IMR-90 (cell line): ENCODE data around the gene MUC5AC. TPM values are rescaled to one million over a fixed set of nuclear protein-coding genes. Genes with fewer than 3 reads are reported as not detected.

Source experiments
- ATAC-seq: fragments of 200-7000 bp; cut with Tn5 transposase; 2 replicates; pipeline ENCODE4 v1.9.1; 2020; ENCODE audit warnings: low read depth, mild to moderate bottlenecking, moderate library complexity
- BruUV-seq: library from RNA; stranded (reverse); fragments of 400-500 nt; replicated peaks from 2 replicates; lab custom pipeline; 2021; lab: Mats Ljungman, UMichigan
- CTCF ChIA-PET: fragments of 300-600 bp; formaldehyde crosslinking; extraction: SDS; loops from one replicate; lab custom pipeline; 2021; ENCODE audit warnings: antibody characterized with exemption; lab: Yijun Ruan, JAX
- POLR2A ChIA-PET: fragments of 300-600 bp; sonication (Branson Sonifier 250); formaldehyde crosslinking; loops from one replicate; lab custom pipeline; 2022; ENCODE audit warnings: antibody characterized with exemption; ENCODE audit not compliant: unreplicated experiment; lab: Charles Lee
- DNase-seq: peaks from one replicate; pipeline ENCODE4 v3.0.0; 2013
- H2AFZ ChIP-seq: replicated peaks from 2 replicates; pipeline ENCODE3; 2013; ENCODE audit warnings: low read length, mild to moderate bottlenecking; ENCODE audit not compliant: poor library complexity
- H2AK5ac ChIP-seq: 2 replicates; pipeline ENCODE4 v1.6.1; 2013; ENCODE audit warnings: low read depth, low read length, inconsistent platforms
- H2AK9ac ChIP-seq: replicated peaks from 2 replicates; pipeline ENCODE3; 2013; ENCODE audit warnings: mild to moderate bottlenecking, low read depth, low read length, moderate library complexity; ENCODE audit not compliant: poor library complexity
- H2BK120ac ChIP-seq: 2 replicates; pipeline ENCODE4 v1.6.1; 2013; ENCODE audit warnings: low read depth, low read length, inconsistent platforms
- H2BK15ac ChIP-seq: 3 replicates; pipeline ENCODE4 v1.6.1; 2013; ENCODE audit warnings: low read depth, low read length, inconsistent platforms
- H2BK20ac ChIP-seq: 2 replicates; pipeline ENCODE4 v1.6.1; 2013; ENCODE audit warnings: low read depth, mild to moderate bottlenecking, inconsistent platforms, low read length, moderate library complexity
- H2BK5ac ChIP-seq: 2 replicates; pipeline ENCODE4 v1.6.1; 2013; ENCODE audit warnings: mild to moderate bottlenecking, low read depth, low read length, inconsistent platforms; ENCODE audit not compliant: poor library complexity, severe bottlenecking
- H3K14ac ChIP-seq: replicated peaks from 2 replicates; pipeline ENCODE4 v1.6.1; 2013; ENCODE audit warnings: low read depth, low read length, inconsistent platforms
- H3K18ac ChIP-seq: 2 replicates; pipeline ENCODE4 v1.6.1; 2013; ENCODE audit warnings: low read depth, low read length, control low read depth
- H3K23ac ChIP-seq: 2 replicates; pipeline ENCODE4 v1.6.1; 2013; ENCODE audit warnings: low read depth, low read length, inconsistent platforms
- H3K27ac ChIP-seq: 2 replicates; pipeline ENCODE4 v1.5.1; 2013; ENCODE audit warnings: mild to moderate bottlenecking, control low read depth, low read length; ENCODE audit not compliant: insufficient read depth
- H3K27me3 ChIP-seq: 2 replicates; pipeline ENCODE4 v1.6.1; 2013; ENCODE audit warnings: low read length; ENCODE audit not compliant: control insufficient read depth, insufficient read depth
- H3K36me3 ChIP-seq: 2 replicates; pipeline ENCODE4 v1.6.1; 2013; ENCODE audit warnings: low read length, mixed read lengths; ENCODE audit not compliant: control insufficient read depth, insufficient read depth
- H3K4ac ChIP-seq: 2 replicates; pipeline ENCODE4 v1.6.1; 2013; ENCODE audit warnings: low read depth, low read length, inconsistent platforms
- H3K4me1 ChIP-seq: 2 replicates; pipeline ENCODE4 v1.6.1; 2013; ENCODE audit warnings: low read length, mixed read lengths; ENCODE audit not compliant: control insufficient read depth, insufficient read depth
- H3K4me2 ChIP-seq: 2 replicates; pipeline ENCODE4 v1.6.1; 2013; ENCODE audit warnings: low read depth, mild to moderate bottlenecking, control low read depth, low read length, moderate library complexity
- H3K4me3 ChIP-seq: 2 replicates; pipeline ENCODE4 v1.5.1; 2013; ENCODE audit warnings: low read depth, mild to moderate bottlenecking, control low read depth, low read length, moderate library complexity; ENCODE audit not compliant: insufficient read depth
- H3K56ac ChIP-seq: 2 replicates; pipeline ENCODE4 v1.6.1; 2013; ENCODE audit warnings: low read length, inconsistent platforms; ENCODE audit not compliant: insufficient read depth; ENCODE audit errors: extremely low read depth
- H3K79me1 ChIP-seq, 2 experiments: 2 replicates each; pipeline ENCODE4 v1.6.1; 2013; ENCODE audit warnings: low read length in 2 of 2, inconsistent platforms in 1 of 2, low read depth in 1 of 2
- H3K9ac ChIP-seq: 2 replicates; pipeline ENCODE4 v1.6.1; 2013; ENCODE audit warnings: low read depth, low read length, control low read depth
- H3K9me1 ChIP-seq: 2 replicates; pipeline ENCODE4 v1.6.1; 2013; ENCODE audit warnings: low read length, inconsistent platforms; ENCODE audit not compliant: insufficient read depth
- H3K9me3 ChIP-seq: 2 replicates; pipeline ENCODE4 v1.6.1; 2013; ENCODE audit warnings: low read length; ENCODE audit not compliant: control insufficient read depth, insufficient read depth
- H4K20me1 ChIP-seq: 2 replicates; pipeline ENCODE4 v1.6.1; 2013; ENCODE audit warnings: low read length, inconsistent platforms; ENCODE audit not compliant: insufficient read depth
- H4K5ac ChIP-seq: 2 replicates; pipeline ENCODE4 v1.6.1; 2013; ENCODE audit warnings: mild to moderate bottlenecking, low read depth, low read length, control low read depth
- H4K8ac ChIP-seq, 2 experiments: 2 replicates each; pipeline ENCODE4 v1.6.1; 2013; ENCODE audit warnings: low read depth in 2 of 2, low read length in 2 of 2, control low read depth in 1 of 2, inconsistent platforms in 1 of 2
- H4K91ac ChIP-seq: 2 replicates; pipeline ENCODE4 v1.6.1; 2013; ENCODE audit warnings: low read depth, low read length, inconsistent platforms; ENCODE audit not compliant: insufficient read depth
- BHLHE40 ChIP-seq: fragments of 150-350 bp; IDR thresholded peaks from 2 replicates; pipeline ENCODE4 v1.6.1; 2016; ENCODE audit warnings: mild to moderate bottlenecking, low read depth, low read length
- CEBPB ChIP-seq: IDR thresholded peaks from 2 replicates; pipeline ENCODE4 v1.6.1; 2012; ENCODE audit warnings: low read depth, low read length, improper control_type of control experiment
- CHD1 ChIP-seq: IDR thresholded peaks from 2 replicates; pipeline ENCODE4 v1.6.1; 2012; ENCODE audit warnings: low read depth, low read length, improper control_type of control experiment
- ELK1 ChIP-seq: fragments of 150-350 bp; IDR thresholded peaks from 2 replicates; pipeline ENCODE4 v1.6.1; 2016; ENCODE audit warnings: low read depth, mild to moderate bottlenecking, low read length, moderate library complexity, borderline replicate concordance
- FOS ChIP-seq: fragments of 150-350 bp; IDR thresholded peaks from 2 replicates; pipeline ENCODE4 v1.6.1; 2016; ENCODE audit warnings: low read depth, low read length
- MAFK ChIP-seq: IDR thresholded peaks from 2 replicates; pipeline ENCODE4 v1.6.1; 2012; ENCODE audit warnings: low read depth, low read length, improper control_type of control experiment
- MAZ ChIP-seq: IDR thresholded peaks from 2 replicates; pipeline ENCODE4 v1.6.1; 2012; ENCODE audit warnings: low read depth, mild to moderate bottlenecking, low read length, improper control_type of control experiment, moderate library complexity, borderline replicate concordance
- MXI1 ChIP-seq: IDR thresholded peaks from 2 replicates; pipeline ENCODE4 v1.6.1; 2012; ENCODE audit warnings: low read depth, mild to moderate bottlenecking, low read length, moderate library complexity, borderline replicate concordance
- NFE2L2 ChIP-seq: fragments of 150-350 bp; IDR thresholded peaks from 2 replicates; pipeline ENCODE4 v1.6.1; 2016; ENCODE audit warnings: low read depth, mild to moderate bottlenecking, low read length
- POLR2A ChIP-seq: IDR thresholded peaks from 2 replicates; pipeline ENCODE4 v1.6.1; 2012; ENCODE audit warnings: mild to moderate bottlenecking, low read depth, low read length
- RAD21 ChIP-seq: IDR thresholded peaks from 2 replicates; pipeline ENCODE4 v1.6.1; 2012; ENCODE audit warnings: low read length, improper control_type of control experiment
- RCOR1 ChIP-seq: IDR thresholded peaks from 2 replicates; pipeline ENCODE4 v1.6.1; 2012; ENCODE audit warnings: mild to moderate bottlenecking, low read length, improper control_type of control experiment; ENCODE audit not compliant: insufficient replicate concordance
- RFX5 ChIP-seq: IDR thresholded peaks from 2 replicates; pipeline ENCODE4 v1.8.0; 2012; ENCODE audit warnings: low read depth, mild to moderate bottlenecking, low read length, moderate library complexity
- SMC3 ChIP-seq: fragments of 150-350 bp; IDR thresholded peaks from 2 replicates; pipeline ENCODE4 v1.6.1; 2016; ENCODE audit warnings: low read depth, mild to moderate bottlenecking, antibody characterized with exemption, low read length, moderate library complexity
- WGBS, 2 experiments: methylation state at CpG; one replicate each; pipeline versions ENCODE4 v1.1.5 to v1.1.7; 2013; ENCODE audit warnings: missing lambda C conversion rate in 2 of 2; ENCODE audit not compliant: insufficient read length in 1 of 2; ENCODE audit errors: extremely low coverage in 2 of 2; 5-methylcytosine and 5-hydroxymethylcytosine counted together
- dilution Hi-C: fragments of 300-500 bp; cut with HindIII; formaldehyde crosslinking; loops from one replicate; pipeline ENCODE4 v1.14.3; 2018; ENCODE audit warnings: low sequenced_read_pairs; ENCODE audit not compliant: unreplicated experiment
- in situ Hi-C: fragments of 300-500 bp; cut with MboI; formaldehyde crosslinking; loops from 3 replicates; pipeline ENCODE4 v1.14.3; 2019; ENCODE audit warnings: low sequenced_read_pairs, inconsistent platforms, mixed read lengths
- intact Hi-C: fragments of 100-400 bp; cut with micrococcal nuclease; formaldehyde crosslinking; loops from 2 replicates; pipeline ENCODE4 v1.10.0; 2022
- polyA plus RNA-seq, 3 experiments: library from polyadenylated mRNA; depleted of rRNA; stranded (reverse); fragments of >200 nt; gene quantifications; 2 replicates each; pipeline ENCODE4 v1.2.3, GENCODE V29; 2012; ENCODE audit warnings: low replicate concordance in 1 of 3
- total RNA-seq: library from RNA; depleted of rRNA; stranded (reverse); fragments of >200 nt; gene quantifications from 2 replicates; pipeline ENCODE4 v1.2.3, GENCODE V29; 2012
- TF ChIP-seq, protein P1 (sequence below): fragments of 150-350 bp; IDR thresholded peaks from 2 replicates; pipeline ENCODE4 v1.6.1; 2017; ENCODE audit warnings: mild to moderate bottlenecking, antibody characterized with exemption, low read length, low read depth
- TF ChIP-seq, protein P2 (sequence below): conservative IDR thresholded peaks from 2 replicates; pipeline ENCODE4 v1.5.1; 2012; ENCODE audit warnings: mild to moderate bottlenecking, low read depth, low read length, improper control_type of control experiment

The MUC5AC gene
- total and polyA plus RNA-seq, 2 of the 4 experiments (the other 2 are of a cell fraction), result 0.02 TPM; not detected in 1

GRCh38 chr11:1168721-1169161 is 11.0 kb downstream of the MUC5AC start:
- Histone ChIP-seq H4K5ac (no peak overlapping the region), H2BK5ac (no peak overlapping the region), H4K8ac (no peak overlapping the region), H2BK120ac (no peak overlapping the region), H3K9me3 (peaks cover 2% of the 10 kb centered on the region; the same call in 1 of the 2 replicates), H2BK20ac (no peak overlapping the region), H3K9me1 (no peaks in the 10 kb centered on the region), H2AK9ac (no peak overlapping the region), H4K20me1 (no peaks in the 10 kb centered on the region), H3K36me3 (no peaks in the 10 kb centered on the region), H3K27ac (no peak overlapping the region), H3K56ac (no peak overlapping the region), H3K9ac (no peak overlapping the region), H3K23ac (no peak overlapping the region), H3K18ac (no peak overlapping the region), H4K91ac (no peak overlapping the region), H2AK5ac (no peak overlapping the region), H3K4me2 (no peak overlapping the region), H3K79me1 (no peaks in the 10 kb centered on the region), H3K27me3 (peaks cover 3% of the 10 kb centered on the region; the same call in 1 of the 2 replicates), H3K4me1 (no peaks in the 10 kb centered on the region), H3K14ac (no peak overlapping the region), H3K4me3 (no peak overlapping the region), H3K4ac (no peak overlapping the region), H2BK15ac (no peak overlapping the region), H2AFZ (no peak overlapping the region)
- whole genome bisulfite sequencing, 2 experiments, result 70% methylated on average over 2 of the region's 23 CpGs; no CpG with 5 or more reads in 1 of the 2 experiments
- dilution Hi-C loops, result no loop called here
- DNase-seq (no peak), ATAC-seq (no peak)
- ChIA-PET CTCF (no interaction called here), POLR2A (no interaction called here)
- in situ Hi-C loops, result no loop called here
- TF ChIP-seq NFE2L2 (no peak), FOS (no peak), MAFK (no peak), SMC3 (no peak), RAD21 (no peak), CEBPB (no peak), ELK1 (no peak), MXI1 (no peak), MAZ (no peak), RCOR1 (no peak), BHLHE40 (no peak), CHD1 (no peak), RFX5 (no peak), POLR2A (no peak)
- TF ChIP-seq, protein P1, sequence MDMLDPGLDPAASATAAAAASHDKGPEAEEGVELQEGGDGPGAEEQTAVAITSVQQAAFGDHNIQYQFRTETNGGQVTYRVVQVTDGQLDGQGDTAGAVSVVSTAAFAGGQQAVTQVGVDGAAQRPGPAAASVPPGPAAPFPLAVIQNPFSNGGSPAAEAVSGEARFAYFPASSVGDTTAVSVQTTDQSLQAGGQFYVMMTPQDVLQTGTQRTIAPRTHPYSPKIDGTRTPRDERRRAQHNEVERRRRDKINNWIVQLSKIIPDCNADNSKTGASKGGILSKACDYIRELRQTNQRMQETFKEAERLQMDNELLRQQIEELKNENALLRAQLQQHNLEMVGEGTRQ, result no peak
- TF ChIP-seq, protein P2, sequence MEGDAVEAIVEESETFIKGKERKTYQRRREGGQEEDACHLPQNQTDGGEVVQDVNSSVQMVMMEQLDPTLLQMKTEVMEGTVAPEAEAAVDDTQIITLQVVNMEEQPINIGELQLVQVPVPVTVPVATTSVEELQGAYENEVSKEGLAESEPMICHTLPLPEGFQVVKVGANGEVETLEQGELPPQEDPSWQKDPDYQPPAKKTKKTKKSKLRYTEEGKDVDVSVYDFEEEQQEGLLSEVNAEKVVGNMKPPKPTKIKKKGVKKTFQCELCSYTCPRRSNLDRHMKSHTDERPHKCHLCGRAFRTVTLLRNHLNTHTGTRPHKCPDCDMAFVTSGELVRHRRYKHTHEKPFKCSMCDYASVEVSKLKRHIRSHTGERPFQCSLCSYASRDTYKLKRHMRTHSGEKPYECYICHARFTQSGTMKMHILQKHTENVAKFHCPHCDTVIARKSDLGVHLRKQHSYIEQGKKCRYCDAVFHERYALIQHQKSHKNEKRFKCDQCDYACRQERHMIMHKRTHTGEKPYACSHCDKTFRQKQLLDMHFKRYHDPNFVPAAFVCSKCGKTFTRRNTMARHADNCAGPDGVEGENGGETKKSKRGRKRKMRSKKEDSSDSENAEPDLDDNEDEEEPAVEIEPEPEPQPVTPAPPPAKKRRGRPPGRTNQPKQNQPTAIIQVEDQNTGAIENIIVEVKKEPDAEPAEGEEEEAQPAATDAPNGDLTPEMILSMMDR, result no peak
- intact Hi-C loops, result no loop called here
- no TSS peak for BruUV-seq
